Measurements from ENCODE around the gene ARHGEF6. TPM values are rescaled to one million over a fixed set of nuclear protein-coding genes. Genes with fewer than 3 reads are reported as not detected.
"Not testable (repeated sequence)": the region's sequence is repeated elsewhere in the genome, so short reads cannot be mapped to it uniquely, and the experiment has no call there.

Gene ARHGEF6
- total RNA-seq, 6 experiments from 2014 or later: 2.8 to 6.1 (median 3.5) TPM

- no peak for DNase-seq
- no peak overlapping the region for H3K4me3 ChIP-seq
- H3K27me3 ChIP-seq: no peaks in the 10 kb centered on the region
- TF ChIP-seq POLR2A (IDR thresholded peaks at IDR 0.05) (no peak), CTCF (IDR thresholded peaks at IDR 0.05) (no peak)
- WGBS (ENCODE audit: insufficient coverage, low coverage, low lambda C conversion rate, missing lambda C conversion rate): 60% methylated on average over 1 of the region's 1 CpG
- H3K36me3 ChIP-seq: no peaks in the 10 kb centered on the region
- no peaks in the 10 kb centered on the region for H3K4me1 ChIP-seq
- intact Hi-C loops (cut with DNase I): no loop called here
- no peak for ATAC-seq
- no peaks in the 10 kb centered on the region for H3K9me3 ChIP-seq
- no peak overlapping the region for H3K27ac ChIP-seq
Measured at GRCh38 chrX:136806891-136807410, 26.2 kb upstream of the ARHGEF6 start.

GRCh38 chrX:136802515-136802914 lies 21.8 kb upstream of the ARHGEF6 start:
- Histone ChIP-seq H3K4me1 (no peaks in the 10 kb centered on the region), H3K36me3 (no peaks in the 10 kb centered on the region), H3K27me3 (no peaks in the 10 kb centered on the region), H3K27ac (no peak overlapping the region), H3K9me3 (no peaks in the 10 kb centered on the region), H3K4me3 (no peak overlapping the region)
- TF ChIP-seq CTCF (IDR thresholded peaks at IDR 0.05) (no peak), POLR2A (IDR thresholded peaks at IDR 0.05) (no peak)
- no peak for DNase-seq
- intact Hi-C loops (cut with DNase I): no loop called here
- ATAC-seq: no peak
- 54% methylated on average over 2 of the region's 2 CpGs for WGBS (ENCODE audit: insufficient coverage, low coverage, low lambda C conversion rate, missing lambda C conversion rate)

GRCh38 chrX:136797787-136798186 lies 17.1 kb upstream of the ARHGEF6 start:
- Histone ChIP-seq H3K36me3 (no peaks in the 10 kb centered on the region), H3K27ac (no peak overlapping the region), H3K9me3 (no peaks in the 10 kb centered on the region), H3K27me3 (no peaks in the 10 kb centered on the region), H3K4me3 (no peak overlapping the region), H3K4me1 (no peaks in the 10 kb centered on the region)
- intact Hi-C loops (cut with DNase I): no loop called here
- no peak for DNase-seq
- no peak for TF ChIP-seq POLR2A (IDR thresholded peaks at IDR 0.05)
- no peak for TF ChIP-seq CTCF (IDR thresholded peaks at IDR 0.05)
- no peak for ATAC-seq
- 43% methylated on average over 3 of the region's 3 CpGs for WGBS (ENCODE audit: insufficient coverage, low coverage, low lambda C conversion rate, missing lambda C conversion rate)

GRCh38 chrX:136795132-136795531 lies 14.4 kb upstream of the ARHGEF6 start:
- 47% methylated on average over 1 of the region's 1 CpG for WGBS (ENCODE audit: insufficient coverage, low coverage, low lambda C conversion rate, missing lambda C conversion rate)

GRCh38 chrX:136794660-136795059 lies 13.9 kb upstream of the ARHGEF6 start:
- H3K4me3 ChIP-seq; DNase-seq; H3K27me3 ChIP-seq; ATAC-seq; intact Hi-C loops (cut with DNase I); H3K36me3 ChIP-seq; H3K27ac ChIP-seq; H3K4me1 ChIP-seq; H3K9me3 ChIP-seq: not testable (repeated sequence)
- WGBS (ENCODE audit: insufficient coverage, low coverage, low lambda C conversion rate, missing lambda C conversion rate): 64% methylated on average over 3 of the region's 3 CpGs

More at GRCh38 chrX:136795132-136795531, 14.4 kb upstream of the ARHGEF6 start:
- ATAC-seq; H3K9me3 ChIP-seq; H3K27me3 ChIP-seq; H3K27ac ChIP-seq; H3K4me3 ChIP-seq; intact Hi-C loops (cut with DNase I); H3K36me3 ChIP-seq; DNase-seq; H3K4me1 ChIP-seq: not testable (repeated sequence)

- 50% methylated on average over 1 of the region's 1 CpG for WGBS (ENCODE audit: insufficient coverage, low coverage, low lambda C conversion rate, missing lambda C conversion rate)
- no peak overlapping the region for H3K27ac ChIP-seq
- H3K4me1 ChIP-seq: no peaks in the 10 kb centered on the region
- TF ChIP-seq POLR2A (IDR thresholded peaks at IDR 0.05): no peak
- no peak for TF ChIP-seq CTCF (IDR thresholded peaks at IDR 0.05)
- no peaks in the 10 kb centered on the region for H3K27me3 ChIP-seq
- DNase-seq (no peak), ATAC-seq (no peak)
- intact Hi-C loops (cut with DNase I): no loop called here
- H3K36me3 ChIP-seq: no peaks in the 10 kb centered on the region
- no peak overlapping the region for H3K4me3 ChIP-seq
- H3K9me3 ChIP-seq: no peaks in the 10 kb centered on the region
Measured at GRCh38 chrX:136794080-136794479, 13.3 kb upstream of the ARHGEF6 start.

All from right lobe of liver (tissue), 6 donors.